GM12872 (cell line): ENCODE data around the gene MIEF2.

ENCODE experiments used
- CTCF ChIP-seq: IDR thresholded peaks from 3 replicates; pipeline ENCODE4 v1.5.1; 2011; ENCODE audit warnings: low read depth, mild to moderate bottlenecking, low read length, moderate library complexity; ENCODE audit not compliant: insufficient read depth

Gene MIEF2

GRCh38 chr17:18270046-18270931 lies 9.8 kb downstream of the MIEF2 start:
- TF ChIP-seq CTCF: no peak

- no peak for TF ChIP-seq CTCF
These were observed 16.6 kb downstream of the MIEF2 start for GRCh38 chr17:18277076-18277475.

GRCh38 chr17:18278867-18279266 lies 18.4 kb downstream of the MIEF2 start:
- TF ChIP-seq CTCF: no peak

- no peak for TF ChIP-seq CTCF
These were observed 19.8 kb downstream of the MIEF2 start for GRCh38 chr17:18280249-18280648.

- no peak for TF ChIP-seq CTCF
These were observed 20.4 kb downstream of the MIEF2 start for GRCh38 chr17:18280766-18281371.

- TF ChIP-seq CTCF: no peak
These were observed 21.3 kb downstream of the MIEF2 start for GRCh38 chr17:18281788-18282187.

GRCh38 chr17:18285296-18285695 lies 24.8 kb downstream of the MIEF2 start:
- no peak for TF ChIP-seq CTCF
